ENCODE results near the gene CYTH3. TPM values are rescaled to one million over a fixed set of nuclear protein-coding genes. Genes with fewer than 3 reads are reported as not detected.

CYTH3 gene
- total and polyA plus RNA-seq, 2 of the 4 experiments (the other 2 are of a cell fraction) = 14.2 to 34.8 TPM

DNA sequence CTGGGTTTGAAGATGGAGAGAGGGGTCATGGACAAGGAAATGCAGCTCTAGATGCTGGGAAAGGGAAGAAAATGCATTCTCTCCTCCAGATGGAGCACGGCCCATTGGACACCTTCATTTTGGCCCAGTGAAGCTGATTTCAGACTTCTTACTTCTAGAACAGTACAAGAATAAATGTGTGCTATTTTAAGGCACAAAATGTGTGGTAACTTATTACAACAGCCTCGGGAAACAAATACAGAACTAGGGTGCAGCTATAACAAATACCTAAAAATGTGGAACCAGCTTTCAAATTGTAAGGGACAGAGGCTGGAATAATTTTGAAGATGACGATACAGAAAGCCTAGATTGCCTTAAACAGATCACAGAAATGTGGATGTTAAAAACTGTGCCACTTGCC, 54.1 kb downstream of the CYTH3 start:
- ATAC-seq (ENCODE audit: low read depth) = no peak
- 100% methylated on average over 1 of the region's 3 CpGs; no CpG with 5 or more reads in 1 of the 2 experiments for WGBS, 2 experiments (ENCODE audit: extremely low coverage in 2 of 2, insufficient read length in 1 of 2)
- Histone ChIP-seq H3K4me2 (ENCODE audit: low read depth, low read length) (no peak overlapping the region), H3K56ac (ENCODE audit: extremely low read depth, insufficient read depth, low read length) (no peak overlapping the region), H3K4ac (ENCODE audit: low read depth, low read length) (no peak overlapping the region), H4K91ac (ENCODE audit: insufficient read depth, low read depth, low read length) (no peak overlapping the region), H2BK15ac (ENCODE audit: low read depth, low read length) (no peak overlapping the region), H3K4me3 (ENCODE audit: insufficient read depth, low read depth, low read length) (no peak overlapping the region), H4K8ac (ENCODE audit: low read depth in 2 of 2, low read length in 2 of 2) (no peak overlapping the region), H2AFZ (replicated peaks; ENCODE audit: low read length, poor library complexity) (no peak overlapping the region), H3K36me3 (ENCODE audit: control insufficient read depth, insufficient read depth, low read length) (no peaks in the 10 kb centered on the region), H2AK5ac (ENCODE audit: low read depth, low read length) (no peak overlapping the region), H4K20me1 (ENCODE audit: insufficient read depth, low read length) (peaks cover 20% of the 10 kb centered on the region; the same call in 1 of the 2 replicates), H3K27ac (ENCODE audit: insufficient read depth, low read length) (no peak overlapping the region), H3K79me1 (ENCODE audit: low read depth in 1 of 2, low read length in 2 of 2) (peaks cover 29 to 55% of the 10 kb centered on the region in 2 experiments), H3K9me3 (ENCODE audit: control insufficient read depth, insufficient read depth, low read length) (0 out of 2 replicates have a peak, but pooled peaks cover 2% of the 10 kb centered on the region), H3K9ac (ENCODE audit: low read depth, low read length) (no peak overlapping the region), H2BK20ac (ENCODE audit: low read depth, low read length) (no peak overlapping the region), H3K4me1 (ENCODE audit: control insufficient read depth, insufficient read depth, low read length) (peaks cover 5% of the 10 kb centered on the region; the same call in 1 of the 2 replicates), H3K23ac (ENCODE audit: low read depth, low read length) (no peak overlapping the region), H2BK5ac (ENCODE audit: low read depth, low read length, poor library complexity, severe bottlenecking) (no peak overlapping the region), H4K5ac (ENCODE audit: low read depth, low read length) (no peak overlapping the region), H3K27me3 (ENCODE audit: control insufficient read depth, insufficient read depth, low read length) (no peaks in the 10 kb centered on the region), H2BK120ac (ENCODE audit: low read depth, low read length) (no peak overlapping the region), H3K9me1 (ENCODE audit: insufficient read depth, low read length) (peaks cover 11% of the 10 kb centered on the region), H2AK9ac (replicated peaks; ENCODE audit: low read depth, low read length, poor library complexity) (no peak overlapping the region), H3K18ac (ENCODE audit: low read depth, low read length) (no peak overlapping the region), H3K14ac (replicated peaks; ENCODE audit: low read depth, low read length) (no peak overlapping the region)
- TF ChIP-seq MXI1 (IDR thresholded peaks at IDR 0.05; ENCODE audit: borderline replicate concordance, low read depth, low read length) (no peak), SMC3 (IDR thresholded peaks at IDR 0.05; ENCODE audit: low read depth, low read length) (no peak), CEBPB (IDR thresholded peaks at IDR 0.05; ENCODE audit: low read depth, low read length) (no peak), RFX5 (IDR thresholded peaks at IDR 0.05; ENCODE audit: low read depth, low read length) (no peak)
- TF ChIP-seq, protein P1, sequence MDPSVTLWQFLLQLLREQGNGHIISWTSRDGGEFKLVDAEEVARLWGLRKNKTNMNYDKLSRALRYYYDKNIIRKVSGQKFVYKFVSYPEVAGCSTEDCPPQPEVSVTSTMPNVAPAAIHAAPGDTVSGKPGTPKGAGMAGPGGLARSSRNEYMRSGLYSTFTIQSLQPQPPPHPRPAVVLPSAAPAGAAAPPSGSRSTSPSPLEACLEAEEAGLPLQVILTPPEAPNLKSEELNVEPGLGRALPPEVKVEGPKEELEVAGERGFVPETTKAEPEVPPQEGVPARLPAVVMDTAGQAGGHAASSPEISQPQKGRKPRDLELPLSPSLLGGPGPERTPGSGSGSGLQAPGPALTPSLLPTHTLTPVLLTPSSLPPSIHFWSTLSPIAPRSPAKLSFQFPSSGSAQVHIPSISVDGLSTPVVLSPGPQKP (IDR thresholded peaks at IDR 0.05; ENCODE audit: borderline replicate concordance, low read depth, low read length) = no peak
- dilution Hi-C loops (cut with HindIII; ENCODE audit: low sequenced_read_pairs, unreplicated experiment) (no loop called here), intact Hi-C loops (cut with micrococcal nuclease) (no loop called here), in situ Hi-C loops (cut with MboI; ENCODE audit: low sequenced_read_pairs) (no loop called here)
- DNase-seq = no peak
- no TSS peak for BruUV-seq (replicated peaks)
- ChIA-PET CTCF (no interaction called here), POLR2A (ENCODE audit: unreplicated experiment) (no interaction called here)
